Anterior cingulate cortex (tissue), 58 donors: ENCODE data around the gene HBE1.
"Not testable (repeated sequence)": the region's sequence is repeated elsewhere in the genome, so short reads cannot be mapped to it uniquely, and the experiment has no call there.

Experiments
- DNase-seq, 58 donors: peaks; one replicate each; lab custom pipeline; 2025; lab: John Stamatoyannopoulos, UW

Gene HBE1

DNA sequence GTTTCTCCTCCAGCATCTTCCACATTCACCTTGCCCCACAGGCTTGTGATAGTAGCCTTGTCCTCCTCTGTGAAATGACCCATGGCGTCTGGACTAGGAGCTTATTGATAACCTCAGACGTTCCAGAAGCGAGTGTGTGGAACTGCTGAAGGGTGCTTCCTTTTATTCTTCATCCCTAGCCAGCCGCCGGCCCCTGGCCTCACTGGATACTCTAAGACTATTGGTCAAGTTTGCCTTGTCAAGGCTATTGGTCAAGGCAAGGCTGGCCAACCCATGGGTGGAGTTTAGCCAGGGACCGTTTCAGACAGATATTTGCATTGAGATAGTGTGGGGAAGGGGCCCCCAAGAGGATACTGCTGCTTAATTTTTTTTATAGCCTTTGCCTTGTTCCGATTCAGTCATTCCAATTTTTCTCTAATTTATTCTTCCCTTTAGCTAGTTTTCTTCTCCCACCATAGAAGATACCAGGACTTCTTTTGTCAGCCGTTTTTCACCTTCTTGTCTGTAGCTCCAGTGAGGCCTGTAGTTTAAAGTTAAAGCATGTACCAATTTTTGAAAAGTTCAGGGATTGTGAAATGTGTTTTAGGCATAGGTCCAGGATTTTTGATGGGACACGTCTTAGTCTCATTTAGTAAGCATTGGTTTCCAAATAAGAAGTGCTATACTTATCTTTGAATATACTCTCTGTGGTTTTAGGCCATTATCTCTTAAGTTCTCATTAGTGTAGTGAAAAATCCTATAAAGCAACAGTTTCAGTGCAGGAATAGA, 14.9 kb downstream of the HBE1 start, which contains the start of gene HBG2:
HBG2 (minus strand) TSS at position 136 of the 768 bp plus-strand sequence; CDS start at position 83, 53 bp downstream.
- not testable (repeated sequence) for DNase-seq

GRCh38 chr11:5254023-5254422, 15.7 kb downstream of the HBE1 start:
- not testable (repeated sequence) for DNase-seq

DNA sequence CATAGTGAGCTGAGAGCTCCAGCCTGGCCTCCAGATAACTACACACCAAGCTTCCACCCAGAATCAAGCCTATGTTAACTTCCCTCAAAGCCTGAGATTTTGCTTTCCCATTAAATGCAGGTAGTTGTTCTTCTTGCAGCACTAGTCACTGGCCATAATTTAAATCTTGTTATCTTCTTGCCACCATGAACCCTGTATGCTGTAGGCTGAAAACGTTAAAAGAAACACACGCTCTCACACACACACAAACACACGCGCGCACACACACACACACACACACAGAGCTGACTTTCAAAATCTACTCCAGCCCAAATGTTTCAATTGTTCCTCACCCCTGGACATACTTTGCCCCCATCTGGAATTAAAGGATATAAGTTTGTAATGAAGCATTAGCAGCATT, 16.3 kb downstream of the HBE1 start:
- not testable (repeated sequence) for DNase-seq

DNA sequence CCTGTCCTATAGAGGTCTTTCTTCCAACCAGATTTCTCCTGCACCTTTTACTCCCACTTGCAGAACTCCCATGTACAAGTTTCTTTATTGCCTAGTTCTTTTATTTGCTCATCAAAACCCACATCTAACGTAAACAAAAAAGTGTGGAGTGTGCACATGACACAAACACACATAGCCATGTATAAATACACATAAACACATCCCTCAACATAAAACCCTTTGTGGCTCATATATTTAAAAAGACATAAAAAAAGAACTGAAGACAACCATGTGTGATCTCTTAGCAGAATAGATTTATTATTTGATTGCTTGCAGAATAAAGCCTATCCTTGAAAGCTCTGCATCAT, 16.9 kb downstream of the HBE1 start:
- no peak for DNase-seq

DNA sequence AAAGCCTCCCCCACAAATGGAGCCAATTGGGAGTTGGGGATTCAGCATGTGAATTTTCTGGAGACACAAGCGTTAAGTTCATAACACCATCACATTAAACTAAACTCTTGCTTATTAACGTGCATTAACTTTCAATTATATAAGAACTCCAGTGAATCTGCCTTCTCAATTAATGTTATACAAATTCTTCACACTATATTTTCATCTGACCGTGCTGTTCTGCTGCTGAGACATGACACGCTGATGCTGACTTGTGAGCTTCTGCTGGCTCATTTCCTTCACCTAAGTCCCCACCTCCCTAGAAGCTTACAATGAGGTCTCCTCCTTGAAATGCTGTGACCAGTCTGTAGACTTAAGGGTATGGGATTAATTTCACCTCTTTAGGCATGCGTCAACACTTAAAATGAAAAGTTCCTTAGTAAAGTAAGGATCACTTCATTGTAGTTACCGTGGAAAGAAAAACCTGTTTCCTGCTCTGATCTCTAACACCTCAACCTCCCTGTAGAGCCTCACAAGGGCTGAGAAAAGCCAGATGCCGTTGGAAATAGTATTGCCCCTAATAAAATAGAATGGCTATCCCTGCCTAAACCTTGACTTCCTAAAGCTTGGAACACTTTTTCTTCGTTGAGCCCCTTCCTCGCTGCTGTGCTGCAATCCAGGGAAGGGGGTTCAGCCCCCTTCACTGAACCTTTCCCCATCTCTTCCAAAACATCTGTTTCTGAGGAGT, 17.4 kb downstream of the HBE1 start:
- no peak for DNase-seq

GRCh38 chr11:5251746-5252145, 18.0 kb downstream of the HBE1 start:
- no peak for DNase-seq

- no peak for DNase-seq
These were observed 19.1 kb downstream of the HBE1 start for GRCh38 chr11:5250543-5251204.

GRCh38 chr11:5249807-5250396, 19.8 kb downstream of the HBE1 start, which contains the start of gene HBG1:
HBG1 (minus strand) TSS chr11:5249857; CDS start chr11:5249804, 53 bp downstream.
- DNase-seq = not testable (repeated sequence)

DNA sequence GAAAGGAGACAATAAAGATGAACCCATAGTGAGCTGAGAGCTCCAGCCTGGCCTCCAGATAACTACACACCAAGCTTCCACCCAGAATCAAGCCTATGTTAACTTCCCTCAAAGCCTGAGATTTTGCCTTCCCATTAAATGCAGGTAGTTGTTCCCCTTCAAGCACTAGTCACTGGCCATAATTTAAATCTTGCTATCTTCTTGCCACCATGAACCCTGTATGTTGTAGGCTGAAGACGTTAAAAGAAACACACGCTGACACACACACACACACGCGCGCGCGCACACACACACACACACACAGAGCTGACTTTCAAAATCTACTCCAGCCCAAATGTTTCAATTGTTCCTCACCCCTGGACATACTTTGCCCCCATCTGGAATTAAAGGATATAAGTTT, 21.2 kb downstream of the HBE1 start:
- DNase-seq = not testable (repeated sequence)

DNA sequence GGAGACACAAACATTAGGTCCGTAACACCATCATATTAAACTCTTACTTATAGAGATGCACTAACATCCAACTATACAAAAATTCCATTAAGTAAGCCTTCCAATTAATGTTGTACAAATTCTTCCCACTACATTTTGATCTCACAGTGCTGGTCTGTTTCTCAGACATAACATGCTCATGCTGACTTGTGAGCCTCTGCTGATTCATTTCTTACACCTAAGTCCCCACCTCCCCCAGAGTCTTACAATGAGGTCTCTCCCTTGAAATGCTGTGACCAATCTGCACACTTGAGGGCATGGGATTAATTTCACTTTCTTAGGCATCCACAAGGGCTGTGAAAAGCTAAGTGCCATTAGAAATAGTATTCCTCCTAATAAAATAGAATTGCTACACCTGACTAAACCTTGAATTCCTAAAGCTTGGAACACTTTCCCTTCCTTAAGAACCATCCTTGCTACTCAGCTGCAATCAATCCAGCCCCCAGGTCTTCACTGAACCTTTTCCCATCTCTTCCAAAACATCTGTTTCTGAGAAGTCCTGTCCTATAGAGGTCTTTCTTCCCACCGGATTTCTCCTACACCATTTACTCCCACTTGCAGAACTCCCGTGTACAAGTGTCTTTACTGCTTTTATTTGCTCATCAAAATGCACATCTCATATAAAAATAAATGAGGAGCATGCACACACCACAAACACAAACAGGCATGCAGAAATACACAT, 22.1 kb downstream of the HBE1 start:
- no peak for DNase-seq

- DNase-seq = no peak
These were observed 22.8 kb downstream of the HBE1 start for GRCh38 chr11:5246772-5247471.

- DNase-seq = no peak
These were observed 24.6 kb downstream of the HBE1 start for GRCh38 chr11:5245155-5245554.

- DNase-seq = no peak
These were observed 25.9 kb downstream of the HBE1 start for GRCh38 chr11:5243816-5244180.

- DNase-seq = no peak
These were observed 26.6 kb downstream of the HBE1 start for GRCh38 chr11:5242933-5243815.

DNA sequence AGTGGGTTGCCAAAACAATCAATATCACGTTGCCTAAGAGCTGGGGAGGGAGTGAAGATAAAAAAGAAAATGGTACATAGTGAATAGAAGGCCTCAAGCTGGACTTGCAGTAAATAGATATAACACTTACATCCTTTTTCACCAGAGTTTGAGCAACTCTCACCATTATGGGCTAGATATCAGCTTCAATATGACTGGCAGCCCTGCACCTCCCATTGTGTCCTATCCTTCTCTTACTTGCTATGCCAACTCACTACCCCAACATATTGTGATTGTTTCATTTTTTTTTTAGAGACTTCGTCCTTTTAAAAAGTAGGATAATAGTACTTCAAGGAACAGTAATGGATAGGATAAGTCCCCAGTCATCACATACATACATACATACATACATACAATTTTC, 27.5 kb downstream of the HBE1 start:
- no peak for DNase-seq

DNA sequence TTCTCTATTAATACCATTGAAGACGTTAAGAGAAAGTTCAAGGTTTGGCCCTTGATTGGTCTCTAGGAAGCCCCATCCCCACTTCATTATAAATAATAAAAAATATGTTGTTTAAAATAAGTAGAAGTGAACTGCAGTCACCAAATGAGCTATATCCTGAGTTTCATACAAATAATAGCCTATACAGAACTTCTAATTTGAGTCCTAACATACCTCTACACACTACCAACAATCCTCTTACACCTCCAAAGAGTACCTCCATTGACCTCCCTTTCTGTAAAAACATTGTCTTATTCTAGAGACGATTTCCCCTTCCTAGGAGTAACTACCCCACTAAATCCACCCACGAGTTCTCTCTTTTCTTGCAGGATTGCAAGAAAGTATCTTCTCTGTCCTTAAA, 28.3 kb downstream of the HBE1 start:
- no peak for DNase-seq

DNA sequence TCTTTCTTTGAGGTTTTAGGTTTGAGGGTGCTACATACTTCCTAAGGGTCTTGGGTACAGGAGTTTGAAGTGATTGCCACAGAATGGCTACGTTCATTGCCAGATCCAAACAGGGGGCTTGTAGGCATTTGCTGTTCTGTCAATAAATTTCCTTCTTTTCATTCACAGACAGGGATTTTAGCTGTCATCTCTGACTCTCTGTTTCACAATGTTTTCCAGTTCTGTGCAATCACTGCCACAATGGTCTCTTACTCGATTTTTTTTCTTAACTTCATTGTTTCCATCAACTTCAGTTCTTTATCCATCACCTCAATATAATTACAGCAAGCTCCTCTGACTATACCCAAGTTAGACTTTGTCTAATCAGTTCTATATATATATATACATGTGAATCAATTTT, 29.3 kb downstream of the HBE1 start:
- no peak for DNase-seq

- no peak for DNase-seq
These were observed 29.7 kb downstream of the HBE1 start for GRCh38 chr11:5240056-5240455.

- DNase-seq = no peak
These were observed 30.7 kb downstream of the HBE1 start for GRCh38 chr11:5239046-5239445.
